NCI-H1436 (cell line): Measurements from ENCODE around the gene MOB3B.
"Not testable (repeated sequence)": the region's sequence is repeated elsewhere in the genome, so short reads cannot be mapped to it uniquely, and the experiment has no call there.

Experiments
- DNase-seq: peaks from one replicate; lab custom pipeline; 2025; lab: John Stamatoyannopoulos, UW

The MOB3B gene

GRCh38 chr9:27475057-27475595 is 54.5 kb downstream of the MOB3B start:
- DNase-seq: no peak

- DNase-seq: no peak
These were observed 55.3 kb downstream of the MOB3B start for GRCh38 chr9:27474305-27474704.

- no peak for DNase-seq
These were observed 56.5 kb downstream of the MOB3B start for GRCh38 chr9:27473111-27473529.

- DNase-seq: no peak
These were observed 57.4 kb downstream of the MOB3B start for GRCh38 chr9:27472195-27472594.

GRCh38 chr9:27471789-27472188 is 57.8 kb downstream of the MOB3B start:
- no peak for DNase-seq

GRCh38 chr9:27471366-27471765 is 58.2 kb downstream of the MOB3B start:
- DNase-seq: no peak

- DNase-seq: no peak
These were observed 59.2 kb downstream of the MOB3B start for GRCh38 chr9:27470291-27470856.

GRCh38 chr9:27469550-27469949 is 60.1 kb downstream of the MOB3B start:
- no peak for DNase-seq

GRCh38 chr9:27468462-27469110 is 61.0 kb downstream of the MOB3B start:
- DNase-seq: no peak

GRCh38 chr9:27468000-27468399 is 61.6 kb downstream of the MOB3B start:
- no peak for DNase-seq

GRCh38 chr9:27467486-27467885 is 62.1 kb downstream of the MOB3B start:
- no peak for DNase-seq

- not testable (repeated sequence) for DNase-seq
These were observed 63.1 kb downstream of the MOB3B start for GRCh38 chr9:27466516-27466915.

- not testable (repeated sequence) for DNase-seq
These were observed 64.7 kb downstream of the MOB3B start for GRCh38 chr9:27464950-27465349.

GRCh38 chr9:27462846-27463245 is 66.8 kb downstream of the MOB3B start:
- DNase-seq: no peak

- no peak for DNase-seq
These were observed 67.2 kb downstream of the MOB3B start for GRCh38 chr9:27462434-27462833.

- DNase-seq: no peak
These were observed 69.2 kb downstream of the MOB3B start for GRCh38 chr9:27460226-27461023.

GRCh38 chr9:27457445-27457844 is 72.2 kb downstream of the MOB3B start:
- no peak for DNase-seq

GRCh38 chr9:27453860-27454553 is 75.6 kb downstream of the MOB3B start:
- no peak for DNase-seq

- DNase-seq: no peak
These were observed 78.3 kb downstream of the MOB3B start for GRCh38 chr9:27451207-27451797.

- DNase-seq: no peak
These were observed 78.9 kb downstream of the MOB3B start for GRCh38 chr9:27450752-27451151.

- DNase-seq: not testable (repeated sequence)
These were observed 81.3 kb downstream of the MOB3B start for GRCh38 chr9:27448356-27448755.
